ENCODE data around the gene MYO1A.
"Not testable (repeated sequence)": the region's sequence is repeated elsewhere in the genome, so short reads cannot be mapped to it uniquely, and the experiment has no call there.

The MYO1A gene

DNA sequence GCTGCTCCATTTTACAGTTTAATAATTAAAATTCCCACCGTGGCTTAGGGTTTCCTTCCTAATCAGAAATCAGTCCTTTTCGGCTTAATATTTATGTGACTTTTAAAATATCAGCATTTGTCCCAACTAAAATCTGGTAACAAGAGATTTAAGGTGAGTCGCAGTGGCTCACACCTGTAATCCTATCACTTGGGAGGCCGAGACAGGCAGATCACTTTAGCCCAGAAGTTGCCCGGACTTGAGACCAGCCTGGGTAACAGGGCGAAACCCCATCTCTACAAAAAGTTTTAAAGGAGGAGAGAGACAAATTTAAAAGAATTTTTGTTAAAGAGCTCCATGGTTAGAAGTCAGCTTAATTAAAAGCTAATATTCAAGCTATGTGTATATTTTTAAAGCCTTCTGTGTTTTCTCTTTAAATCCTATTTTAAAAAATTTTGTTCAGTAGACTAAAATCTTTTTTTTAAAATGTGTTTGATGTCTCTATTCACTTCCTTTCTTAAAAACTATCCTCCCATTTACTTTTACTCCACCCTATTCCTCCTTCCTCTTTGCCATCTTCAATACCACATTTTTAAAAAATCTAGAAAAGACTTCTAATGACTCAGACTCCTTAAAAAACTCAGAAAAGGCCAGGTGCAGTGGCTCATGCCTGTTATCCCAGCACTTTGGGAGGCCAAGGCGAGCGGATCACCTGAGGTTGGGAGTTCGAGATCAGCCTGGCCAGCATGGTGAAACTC lies 29.8 kb downstream of the MYO1A start:
- Histone ChIP-seq H3K4me3 (no peak overlapping the region), H3K27ac (no peak overlapping the region)
- TF ChIP-seq CTCF (IDR thresholded peaks at IDR 0.05): no peak
- no peak for DNase-seq (ENCODE audit: low spot score)

- Histone ChIP-seq H3K4me3 (no peak overlapping the region), H3K27ac (no peak overlapping the region)
- TF ChIP-seq CTCF (IDR thresholded peaks at IDR 0.05): no peak
- DNase-seq (ENCODE audit: low spot score): no peak
Observed at GRCh38 chr12:57018906-57019305, 31.0 kb downstream of the MYO1A start.

DNA sequence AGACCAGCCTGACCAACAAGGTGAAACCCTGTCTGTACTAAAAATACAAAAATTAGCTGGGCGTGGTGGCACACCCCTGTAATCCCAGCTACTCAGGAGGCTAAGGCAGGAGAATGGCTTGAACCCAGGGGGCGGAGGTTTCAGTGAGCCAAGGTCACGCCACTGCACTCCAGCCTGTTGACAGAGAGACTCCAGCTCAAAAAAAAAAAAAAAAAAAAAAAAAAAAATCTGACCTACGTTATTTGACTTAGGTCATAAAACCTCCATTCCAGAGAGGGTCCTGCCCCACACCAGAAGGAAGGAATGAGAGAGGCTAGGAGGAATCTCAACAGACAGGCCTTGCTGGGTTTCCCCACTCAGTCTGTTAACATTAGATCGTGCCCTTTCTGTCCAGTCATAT lies 31.6 kb downstream of the MYO1A start:
- DNase-seq (ENCODE audit: low spot score); H3K4me3 ChIP-seq; H3K27ac ChIP-seq: not testable (repeated sequence)

DNA sequence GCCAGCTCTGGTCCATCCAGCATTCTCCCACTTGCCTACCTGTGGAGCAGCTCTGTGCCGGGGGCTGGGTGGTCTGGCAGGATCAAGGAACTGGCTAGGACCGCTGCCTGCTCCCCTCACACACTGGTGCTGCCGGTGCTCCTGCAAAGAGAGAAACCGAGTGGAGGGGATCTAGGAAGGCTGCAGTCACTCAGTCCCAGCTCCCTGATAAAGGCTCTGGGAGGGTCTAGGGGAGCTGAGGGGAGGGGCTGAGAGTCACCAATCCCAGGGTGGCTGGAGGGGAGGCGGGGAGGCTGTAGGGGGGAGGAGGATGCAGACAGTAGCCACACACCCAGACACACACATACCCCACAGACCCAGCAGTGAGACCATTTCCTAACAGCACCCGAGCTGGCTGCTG lies 33.6 kb downstream of the MYO1A start, which contains the start of gene TAC3:
Gene TAC3, minus strand, starts transcription at position 182 of the 400 bp plus-strand sequence. CDS start 732 bp downstream, outside the sequence.
- no peak within 1 kb of the TSS for H3K4me3 ChIP-seq
- no peak for DNase-seq (ENCODE audit: low spot score)
- H3K27ac ChIP-seq: no peak within 1 kb of the TSS
- TF ChIP-seq CTCF (IDR thresholded peaks at IDR 0.05): no peak

DNA sequence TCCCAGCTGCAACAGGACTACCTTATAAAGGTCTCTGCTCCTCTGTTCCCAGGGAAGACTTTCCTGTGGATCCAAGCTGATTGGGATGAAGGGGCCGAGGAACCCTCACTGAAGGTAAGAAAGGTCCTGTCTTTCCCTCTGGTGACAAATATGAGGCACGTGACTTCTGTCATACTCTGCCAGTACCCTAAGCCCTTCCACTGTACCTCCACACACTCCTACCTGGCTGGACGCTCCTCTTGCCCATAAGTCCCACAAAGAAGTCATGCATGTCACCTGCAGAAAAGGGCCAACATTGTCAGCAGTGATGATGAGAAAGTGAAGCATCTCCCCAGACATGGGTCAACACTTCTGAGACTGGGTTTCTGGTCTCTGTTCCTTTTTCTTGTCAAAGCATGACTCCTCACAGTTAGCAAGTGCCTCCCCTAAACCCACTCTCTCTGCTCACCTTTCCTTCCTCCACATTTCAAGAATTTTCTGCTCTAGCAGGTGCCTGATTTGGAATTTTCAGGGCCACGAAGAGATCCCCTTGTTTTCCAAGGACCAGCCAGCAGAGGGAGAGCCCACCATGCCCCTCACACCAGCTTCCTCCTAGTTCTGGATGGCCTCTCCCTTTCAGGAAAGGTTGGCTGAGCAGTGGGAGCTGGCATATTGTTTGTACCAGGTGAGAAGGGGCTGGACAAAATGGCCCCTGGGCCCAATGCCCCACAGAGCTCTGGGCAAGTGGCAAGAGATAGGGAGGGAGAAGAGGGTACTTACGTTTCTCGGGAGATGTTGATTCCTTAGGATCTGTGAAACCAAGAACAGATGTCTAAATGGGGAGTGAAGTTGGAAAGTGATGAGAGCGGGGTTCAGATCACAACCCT lies 37.1 kb downstream of the MYO1A start:
- TF ChIP-seq CTCF (IDR thresholded peaks at IDR 0.05): no peak
- DNase-seq (ENCODE audit: low spot score): no peak
- no peak overlapping the region for H3K4me3 ChIP-seq
- no peak overlapping the region for H3K27ac ChIP-seq

GRCh38 chr12:57011438-57012424 lies 38.2 kb downstream of the MYO1A start:
- no peak for TF ChIP-seq CTCF (IDR thresholded peaks at IDR 0.05)
- DNase-seq (ENCODE audit: low spot score): no peak

More at GRCh38 chr12:57011438-57012424, 38.2 kb downstream of the MYO1A start:
- H3K4me3 ChIP-seq: no peak overlapping the region
- H3K27ac ChIP-seq: no peak overlapping the region
